GM19397 (cell line): Measurements from ENCODE around the gene GPC3.
"Not testable (repeated sequence)": the region's sequence is repeated elsewhere in the genome, so short reads cannot be mapped to it uniquely, and the experiment has no call there.

ENCODE experiments used
- ATAC-seq: cut with Tn5 transposase; IDR thresholded peaks from one replicate; pipeline ENCODE4 v1.9.1; 2021; ENCODE audit warnings: mild to moderate bottlenecking, moderate library complexity; ENCODE audit not compliant: unreplicated experiment

Gene GPC3

DNA sequence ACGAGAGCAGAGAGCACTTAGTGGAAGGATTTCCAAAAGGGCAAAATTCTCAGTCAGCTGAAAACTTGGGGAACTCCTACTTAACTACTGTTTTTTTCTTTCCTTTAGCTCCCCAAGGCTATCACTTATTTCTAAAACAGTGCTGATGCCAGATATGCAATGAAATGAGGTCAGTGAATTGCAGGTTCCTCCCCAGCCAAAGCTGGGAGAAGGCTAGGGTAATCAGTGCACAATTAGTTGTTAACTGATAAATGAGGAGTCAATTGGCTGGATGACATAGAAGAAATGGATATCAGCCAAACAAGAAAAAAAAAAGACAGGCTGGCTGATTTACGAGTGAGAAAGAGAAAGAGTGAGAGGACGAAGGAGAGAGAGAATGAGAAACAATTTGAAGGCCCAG lies 195.6 kb downstream of the GPC3 start:
- no peak for ATAC-seq

DNA sequence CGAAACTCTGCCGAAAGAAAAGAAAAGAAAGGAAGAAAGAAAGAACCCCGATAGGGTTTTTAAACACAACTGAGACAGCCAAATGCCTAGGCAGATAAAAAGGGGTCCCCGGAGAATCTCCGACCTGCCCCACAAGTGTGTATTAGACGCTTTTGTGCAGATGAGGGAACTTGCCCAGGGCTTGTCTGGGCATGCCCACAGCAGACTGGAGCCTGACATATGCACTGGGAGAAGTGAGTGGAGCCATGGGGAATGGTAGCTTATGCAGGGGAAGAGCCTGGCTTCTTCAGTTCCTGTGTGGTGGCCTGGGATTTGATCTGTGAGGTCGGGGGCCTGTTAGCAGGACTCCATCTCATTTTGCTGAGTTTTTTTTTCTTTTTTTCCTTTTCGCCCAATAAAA lies 199.0 kb downstream of the GPC3 start:
- ATAC-seq = no peak

DNA sequence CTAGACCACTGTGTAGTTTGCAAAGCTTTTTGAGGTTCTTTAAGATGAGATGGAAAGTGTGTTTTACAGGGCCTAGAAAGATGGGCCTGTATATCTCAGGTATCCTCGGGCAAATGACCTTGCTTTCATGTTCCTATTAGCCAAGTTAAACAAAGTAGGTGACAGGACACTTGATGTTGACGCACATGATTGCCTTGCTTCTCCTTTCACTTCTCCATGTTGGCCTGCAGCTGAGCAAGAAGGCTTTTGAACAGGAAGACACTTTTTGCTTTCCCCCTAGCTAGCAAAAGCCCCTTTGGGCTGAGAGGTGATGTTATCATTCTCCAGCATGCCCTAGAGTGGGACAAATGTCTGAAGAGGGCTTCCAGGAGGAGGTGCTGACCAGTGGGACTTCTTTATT lies 202.1 kb downstream of the GPC3 start:
- peak; percentile 64 for ATAC-seq

DNA sequence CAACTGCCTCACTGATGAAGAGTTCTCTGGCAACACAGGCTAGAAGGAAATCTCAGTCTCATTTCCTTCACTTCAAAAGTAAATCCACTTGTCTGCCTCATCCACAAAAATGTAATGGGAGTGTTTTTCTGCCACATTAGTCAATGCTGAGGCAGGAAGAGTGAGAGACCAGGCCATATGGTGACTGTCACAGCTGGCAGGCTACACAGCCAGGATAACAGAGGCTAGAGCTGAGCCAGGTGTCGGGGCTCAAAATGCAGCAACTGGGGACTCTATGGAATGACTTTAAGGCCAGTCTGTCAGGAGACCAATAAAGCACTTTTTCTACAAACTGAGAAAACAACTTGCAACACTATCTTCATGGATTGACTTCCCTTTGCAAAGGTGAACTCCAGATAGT lies 204.2 kb downstream of the GPC3 start:
- no peak for ATAC-seq

DNA sequence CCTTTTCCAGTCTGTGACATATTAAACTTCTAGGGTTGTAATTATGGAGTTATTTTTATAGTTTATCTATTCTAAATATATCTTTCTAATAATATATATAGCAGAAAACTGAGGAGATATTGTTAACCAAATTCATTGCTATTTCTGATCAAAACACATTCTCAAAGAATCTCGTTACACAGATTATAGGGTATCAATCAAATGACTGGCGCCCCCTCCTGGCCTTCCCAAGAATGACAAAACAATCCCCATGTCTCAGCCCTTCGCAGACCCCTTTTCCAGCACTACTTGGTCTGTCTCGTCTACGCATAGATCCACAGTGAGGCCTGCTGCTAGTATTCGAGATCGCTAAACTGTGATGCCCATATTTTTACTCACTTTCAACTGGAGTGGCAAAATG lies 209.3 kb downstream of the GPC3 start:
- no peak for ATAC-seq

DNA sequence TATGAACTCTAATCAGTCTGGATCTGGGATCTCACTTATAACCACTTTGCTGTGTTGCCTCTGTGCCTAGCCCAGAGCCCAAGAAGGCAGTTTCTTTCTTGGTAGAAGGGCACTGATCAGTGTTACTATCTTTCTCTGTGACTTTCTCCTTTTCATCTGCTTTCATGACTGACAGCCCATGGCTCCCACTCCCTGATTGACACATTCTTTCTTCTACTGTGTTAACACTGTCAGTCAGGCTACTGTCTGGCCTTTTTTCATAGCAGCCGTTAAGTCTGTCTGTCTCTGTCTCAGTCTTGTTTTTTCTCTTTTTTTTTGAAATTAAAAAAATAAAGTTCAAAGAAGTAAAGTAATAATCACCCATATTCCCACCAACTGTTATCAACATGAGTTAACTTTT lies 210.6 kb downstream of the GPC3 start:
- ATAC-seq = no peak

DNA sequence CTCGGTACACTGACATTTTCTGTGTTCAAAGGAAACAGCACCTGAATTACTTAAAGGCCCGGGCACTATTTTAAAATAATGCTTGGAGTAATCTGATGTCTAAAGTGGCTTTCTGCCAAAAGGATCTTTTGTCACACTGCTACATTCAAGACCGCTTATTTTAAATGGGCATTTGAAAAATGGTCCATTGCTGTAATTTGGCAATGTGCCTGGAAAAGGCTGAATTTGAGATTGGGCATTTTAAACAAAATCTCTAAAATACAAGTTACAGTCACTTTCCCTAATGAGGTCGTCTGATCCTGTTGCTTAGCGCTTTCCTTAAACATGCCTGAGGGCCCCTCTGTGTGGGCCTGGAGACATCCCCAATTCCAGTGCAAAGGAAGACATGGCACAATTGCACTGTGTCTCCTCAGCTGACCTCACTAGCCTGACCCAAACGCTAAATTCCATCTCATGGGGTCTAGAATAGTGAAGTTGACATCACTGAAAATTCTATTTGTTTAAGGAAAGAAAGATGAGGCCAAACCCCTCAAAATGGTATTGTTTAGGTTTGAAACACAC lies 214.2 kb downstream of the GPC3 start:
- ATAC-seq = no peak

DNA sequence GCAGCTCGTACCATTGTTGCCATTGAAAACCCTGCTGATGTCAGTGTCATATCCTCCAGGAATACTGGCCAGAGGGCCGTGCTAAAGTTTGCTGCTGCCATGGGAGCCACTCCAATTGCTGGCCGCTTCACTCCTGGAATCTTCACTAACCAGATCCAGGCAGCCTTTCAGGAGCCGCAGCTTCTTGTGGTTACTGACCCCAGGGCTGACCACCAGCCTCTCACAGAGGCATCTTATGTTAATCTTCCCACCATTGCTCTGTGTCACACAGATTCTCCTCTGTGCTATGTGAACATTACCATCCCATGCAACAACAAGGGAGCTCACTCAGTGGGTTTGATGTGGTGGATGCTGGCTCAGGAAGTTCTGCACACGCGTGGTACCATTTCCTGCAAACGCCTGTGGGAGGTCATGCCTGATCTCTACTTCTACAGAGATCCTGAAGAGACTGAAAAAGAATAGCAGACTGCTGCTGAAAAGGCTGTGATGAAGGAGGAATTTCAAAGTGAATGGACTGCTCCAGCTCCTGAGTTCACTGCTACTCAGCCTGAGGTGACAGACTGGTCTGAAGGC lies 222.3 kb downstream of the GPC3 start:
- ATAC-seq = not testable (repeated sequence)

DNA sequence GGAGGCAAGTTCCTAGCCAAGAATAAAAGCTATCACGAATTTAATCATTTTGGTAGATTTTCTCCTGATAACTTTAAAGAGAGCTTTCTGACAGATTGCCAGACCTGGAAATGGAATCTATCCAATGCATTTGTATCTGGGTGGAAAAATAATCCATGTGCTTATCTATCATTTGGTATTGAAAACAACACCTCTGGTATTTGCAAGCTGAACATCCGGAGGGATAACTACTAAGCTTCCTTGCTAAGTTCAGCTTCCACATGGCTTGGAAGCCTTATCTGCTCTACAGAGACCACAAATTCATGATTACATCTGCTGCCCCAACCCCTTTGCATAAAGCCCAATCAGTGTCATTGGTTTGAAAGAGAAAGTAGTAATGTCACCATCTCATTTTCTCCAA lies 230.7 kb downstream of the GPC3 start:
- no peak for ATAC-seq

DNA sequence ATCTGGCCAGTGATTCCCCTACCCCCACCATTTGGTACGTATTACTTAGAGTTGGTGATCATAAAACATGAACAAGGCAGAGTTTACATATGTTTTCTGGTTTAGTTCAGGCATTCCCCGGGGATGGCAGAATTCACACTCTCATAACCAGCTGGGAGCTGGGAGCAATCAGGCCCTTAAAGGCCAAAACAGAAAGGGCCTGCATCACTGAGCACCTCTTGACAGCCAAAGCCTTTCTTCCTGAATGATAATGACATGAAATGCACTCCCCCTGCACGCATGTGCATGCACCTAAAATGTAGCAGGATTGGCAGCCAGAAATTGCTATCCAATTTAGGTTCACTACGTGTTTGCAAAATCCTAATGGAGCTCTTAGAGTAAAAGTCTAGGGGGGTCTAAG lies 235.4 kb downstream of the GPC3 start:
- ATAC-seq = no peak

DNA sequence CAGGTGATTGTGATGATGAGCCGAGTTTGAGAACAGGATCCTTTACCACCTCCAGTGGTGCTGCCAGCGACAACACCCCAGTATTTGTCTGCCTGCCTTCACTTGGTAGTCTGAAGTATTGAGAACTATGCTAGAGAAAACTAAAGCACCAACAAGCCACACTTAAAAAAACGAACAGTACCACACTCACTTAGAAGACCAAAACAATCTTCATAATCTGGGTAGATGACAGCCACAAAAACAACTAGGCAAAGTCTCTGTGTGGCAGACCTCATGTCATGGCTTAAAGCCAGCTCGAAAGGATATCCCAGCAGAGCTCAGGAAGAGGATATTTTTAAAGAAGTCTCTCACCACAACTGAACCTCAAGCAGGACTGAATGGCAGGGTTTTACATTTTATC lies 236.0 kb downstream of the GPC3 start:
- no peak for ATAC-seq

DNA sequence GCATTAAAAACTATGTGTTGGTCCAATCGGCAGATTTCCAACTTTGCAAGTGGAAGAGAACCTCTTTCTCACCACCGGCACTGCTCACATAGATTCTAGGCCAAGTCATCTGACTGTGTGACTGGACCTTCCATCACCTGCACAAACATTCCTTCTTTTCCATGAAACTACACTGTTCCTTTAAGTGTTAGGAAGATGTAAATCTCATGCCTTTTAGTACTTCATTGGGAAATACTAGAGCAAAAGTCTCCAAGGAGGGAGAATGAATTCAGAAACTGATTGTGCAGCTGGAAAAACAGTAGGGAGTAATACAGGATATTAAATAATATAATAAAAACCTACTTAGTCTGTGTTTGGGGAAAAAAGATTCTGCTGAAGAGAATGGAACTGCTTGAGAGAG lies 238.2 kb downstream of the GPC3 start:
- ATAC-seq = no peak

DNA sequence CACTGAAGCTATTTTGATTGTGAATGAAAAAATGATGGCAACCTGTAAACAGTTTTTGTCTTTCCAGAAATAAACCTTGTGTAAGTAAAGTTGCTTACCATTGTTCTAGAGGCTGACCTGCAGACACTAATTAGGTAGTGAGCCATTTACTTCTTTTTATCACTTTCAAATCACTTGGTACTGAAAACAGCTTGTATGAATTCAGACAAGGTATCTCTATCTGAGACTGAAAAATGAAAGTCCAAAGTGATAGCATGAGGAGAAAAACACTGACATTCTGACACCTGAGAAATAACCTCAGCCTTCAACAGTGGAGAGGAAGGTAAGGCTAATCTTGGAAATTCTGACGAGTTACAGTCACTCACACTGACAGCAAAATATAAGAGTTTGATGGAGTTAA lies 238.8 kb downstream of the GPC3 start:
- no peak for ATAC-seq

DNA sequence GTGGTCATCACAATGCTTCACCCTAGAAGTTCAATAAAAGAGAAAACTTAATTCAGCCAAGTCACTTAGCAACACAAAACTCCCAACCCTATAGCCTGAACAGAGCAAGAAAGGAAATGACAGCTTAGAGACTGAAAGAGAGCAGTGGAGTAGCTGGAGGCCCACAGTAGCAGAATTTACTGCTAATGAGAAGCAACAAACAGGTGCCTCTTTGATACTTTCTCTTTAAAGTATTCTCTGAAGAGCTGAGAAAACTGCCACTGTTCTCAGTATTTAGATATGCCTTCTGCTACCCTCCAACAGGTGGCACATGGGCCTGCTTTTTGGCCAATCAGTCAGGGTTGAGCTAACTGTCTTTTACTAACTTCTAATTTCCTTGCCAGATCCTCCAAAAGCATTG lies 240.0 kb downstream of the GPC3 start:
- ATAC-seq = peak; percentile 73

DNA sequence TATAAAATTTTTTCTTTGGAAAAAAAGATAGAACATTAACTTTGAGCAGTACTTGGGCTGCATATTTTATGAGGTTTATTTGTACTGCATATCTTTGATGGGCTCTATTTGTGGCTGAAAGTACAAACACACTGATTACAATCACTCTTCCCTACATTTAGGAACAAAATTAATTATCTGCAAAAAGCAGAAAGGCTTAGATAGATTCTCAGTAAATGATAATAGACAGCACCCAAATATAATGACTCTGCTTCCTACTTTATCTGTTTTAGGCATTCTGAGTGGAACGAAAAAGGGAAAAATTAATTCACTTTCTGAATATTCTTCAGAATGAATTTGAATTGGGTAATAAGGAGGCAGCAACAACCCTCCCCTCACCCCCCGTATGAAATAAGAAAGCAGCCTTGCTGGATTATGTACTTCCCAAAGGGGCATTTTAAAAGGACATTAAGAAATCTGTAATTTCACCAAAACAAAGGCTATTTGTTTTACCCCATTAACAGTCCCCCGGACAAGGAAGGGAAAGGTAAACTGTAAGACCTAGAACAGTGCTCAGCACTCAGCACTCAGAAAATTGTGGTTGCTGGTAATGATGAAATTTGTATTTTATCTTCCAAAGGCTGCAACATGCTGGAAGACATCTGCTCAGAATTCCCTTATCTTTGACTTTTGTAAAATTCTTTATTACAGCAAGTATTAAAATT lies 242.6 kb downstream of the GPC3 start:
- ATAC-seq = no peak

DNA sequence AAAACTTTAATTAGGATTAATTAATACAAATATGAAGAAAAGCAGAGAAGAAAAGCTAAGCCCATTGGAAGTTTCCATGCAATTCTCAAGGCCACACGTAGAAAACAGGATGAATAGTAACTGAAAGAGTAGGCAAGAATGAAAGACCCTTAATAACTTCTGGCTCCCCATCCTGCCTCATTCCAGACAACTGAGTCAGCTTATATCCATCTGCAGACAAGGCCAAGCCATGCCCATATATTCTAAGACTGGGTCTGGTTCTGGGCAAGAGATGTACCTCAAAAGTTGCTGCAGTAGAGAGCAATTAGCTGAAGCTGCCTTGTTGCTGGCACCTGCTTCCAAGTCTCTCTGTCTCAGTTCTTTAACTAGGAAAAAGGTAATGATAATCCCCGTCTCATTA lies 244.1 kb downstream of the GPC3 start:
- no peak for ATAC-seq

DNA sequence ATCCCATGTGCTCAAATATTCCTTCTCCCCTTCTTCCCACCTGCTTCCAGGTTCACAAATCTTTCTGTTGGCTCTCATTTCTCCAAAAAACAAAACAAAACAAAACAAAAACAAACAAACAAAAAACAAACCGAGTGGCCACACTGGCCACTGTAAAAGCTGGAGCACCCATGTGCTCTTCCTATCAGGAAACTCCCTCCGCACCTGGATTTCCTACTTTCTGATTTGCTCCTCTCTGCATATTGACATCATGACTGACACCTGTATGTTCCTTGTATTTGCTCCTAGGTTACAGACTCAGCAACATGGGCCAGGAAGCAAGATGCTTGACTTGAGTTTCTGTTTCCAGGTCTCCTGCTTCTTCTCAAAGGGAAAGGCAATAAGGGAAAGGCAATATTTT lies 258.8 kb downstream of the GPC3 start:
- ATAC-seq = no peak

DNA sequence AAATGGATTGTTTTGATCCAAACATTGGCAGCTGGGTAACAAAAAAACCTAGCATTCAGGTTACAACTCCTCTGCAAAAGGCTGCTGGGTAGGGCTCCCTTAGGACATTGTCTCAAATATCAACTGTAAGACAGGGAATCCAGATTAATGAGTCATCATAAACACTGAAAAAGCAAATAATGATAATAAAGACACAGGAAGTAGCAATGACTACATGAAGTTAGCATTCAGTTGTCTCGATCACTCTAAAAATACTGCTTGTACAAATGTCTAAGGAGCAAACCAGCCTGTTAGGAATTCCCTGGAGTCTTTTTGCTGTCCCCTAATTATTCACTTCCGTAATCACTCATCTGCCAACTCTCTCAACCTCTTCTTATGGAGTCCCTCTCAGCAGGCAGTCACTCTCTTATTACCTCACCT lies 259.2 kb downstream of the GPC3 start:
- ATAC-seq = no peak

DNA sequence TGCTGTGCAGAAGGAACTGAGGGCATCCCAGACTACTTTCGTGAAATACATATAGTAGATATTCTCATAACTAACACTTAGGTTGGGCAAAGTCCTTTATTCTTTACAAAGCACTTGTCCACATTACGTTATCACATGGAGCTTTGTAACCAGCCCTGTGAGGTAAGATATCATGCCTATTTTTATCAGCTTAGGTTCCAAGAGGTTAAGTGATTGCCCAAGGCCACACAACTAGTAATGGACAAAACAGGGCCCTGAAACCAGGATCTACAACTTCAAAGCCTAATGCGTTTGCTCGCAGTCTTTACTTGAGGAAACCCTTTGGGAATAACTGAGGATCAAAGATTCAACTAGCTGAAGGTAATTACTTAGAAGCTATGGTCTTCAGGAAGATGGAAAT lies 261.5 kb downstream of the GPC3 start:
- no peak for ATAC-seq

DNA sequence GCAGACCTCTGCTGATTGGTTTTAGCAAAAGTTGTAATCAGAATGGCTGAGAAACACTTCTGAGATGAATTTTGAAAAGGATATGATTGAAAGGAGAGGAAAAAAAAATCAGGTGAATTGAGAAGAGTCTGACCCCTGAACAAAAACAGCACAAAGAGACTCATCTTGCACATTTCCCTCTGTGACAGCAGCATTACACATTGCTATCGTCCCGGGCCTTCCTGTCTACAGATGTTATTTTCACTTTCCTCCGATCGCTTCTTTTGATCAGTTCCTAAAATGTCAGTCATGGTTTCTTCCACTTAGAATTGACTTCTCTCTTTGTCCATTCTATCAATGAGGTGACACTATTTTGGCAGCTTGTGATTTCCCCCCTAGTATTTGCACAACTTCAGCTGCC lies 262.6 kb downstream of the GPC3 start:
- no peak for ATAC-seq

DNA sequence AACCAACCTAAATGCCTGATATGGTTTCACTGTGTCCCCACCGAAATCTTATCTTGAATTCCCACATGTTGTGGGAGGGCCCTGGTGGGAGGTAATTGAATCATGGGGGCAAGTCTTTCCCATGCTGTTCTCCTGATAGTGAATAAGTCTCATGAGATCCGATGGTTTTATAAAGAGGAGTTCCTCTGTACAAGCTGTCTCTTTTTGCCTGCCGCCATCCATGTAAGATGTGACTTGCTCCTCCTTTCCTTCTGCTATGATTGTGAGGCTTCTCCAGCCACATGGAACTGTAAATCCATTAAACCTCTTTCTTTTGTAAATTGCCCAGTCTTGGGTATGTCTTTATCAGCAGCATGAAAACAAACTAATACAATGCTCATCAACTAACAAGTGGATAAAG lies 265.1 kb downstream of the GPC3 start:
- not testable (repeated sequence) for ATAC-seq

DNA sequence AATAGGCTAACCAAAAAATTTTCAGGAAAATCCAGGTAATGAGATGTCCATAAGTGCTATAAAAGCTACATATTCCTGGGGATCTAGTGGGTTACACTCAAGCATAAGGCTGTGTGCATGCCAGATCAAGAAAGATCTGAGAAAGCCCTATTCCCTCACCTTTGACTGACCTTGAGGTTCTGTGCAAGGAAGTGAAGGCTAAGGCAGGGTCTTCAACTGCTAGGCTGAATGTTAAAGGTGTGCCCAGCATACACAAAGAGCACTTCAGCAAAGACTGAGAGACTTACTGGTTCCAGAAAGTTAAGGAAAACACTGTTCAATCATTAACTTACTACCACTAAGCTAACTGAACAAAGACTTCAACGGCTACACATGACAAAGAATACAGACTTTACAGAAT lies 269.7 kb downstream of the GPC3 start:
- no peak for ATAC-seq

DNA sequence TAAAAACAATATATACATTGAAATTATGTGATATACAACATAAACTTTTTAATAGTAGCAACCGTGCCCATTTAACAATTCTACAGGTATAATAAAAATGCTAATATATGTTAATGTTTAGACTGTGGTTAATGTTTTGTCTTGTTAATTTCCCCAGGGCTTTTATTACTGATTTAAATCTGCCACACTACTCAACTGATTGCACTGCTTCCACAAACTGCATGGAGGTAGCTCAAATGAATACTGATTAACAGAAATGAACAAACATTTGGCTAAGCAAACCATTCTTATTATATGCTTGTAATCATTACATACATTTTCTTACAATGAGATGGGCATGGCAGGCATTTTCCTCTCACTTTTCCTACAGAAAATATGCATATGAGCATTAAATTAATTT lies 275.9 kb downstream of the GPC3 start:
- ATAC-seq = no peak
